Smooth muscle cell of the brain vasculature (primary cell): Measurements from ENCODE around the gene NCAPD2.
"Not testable (repeated sequence)": the region's sequence is repeated elsewhere in the genome, so short reads cannot be mapped to it uniquely, and the experiment has no call there.

Experiments
- DNase-seq: peaks from one replicate; pipeline ENCODE4 v3.0.0-alpha.2; 2012; ENCODE audit warnings: low read depth, low spot score

The NCAPD2 gene

DNA sequence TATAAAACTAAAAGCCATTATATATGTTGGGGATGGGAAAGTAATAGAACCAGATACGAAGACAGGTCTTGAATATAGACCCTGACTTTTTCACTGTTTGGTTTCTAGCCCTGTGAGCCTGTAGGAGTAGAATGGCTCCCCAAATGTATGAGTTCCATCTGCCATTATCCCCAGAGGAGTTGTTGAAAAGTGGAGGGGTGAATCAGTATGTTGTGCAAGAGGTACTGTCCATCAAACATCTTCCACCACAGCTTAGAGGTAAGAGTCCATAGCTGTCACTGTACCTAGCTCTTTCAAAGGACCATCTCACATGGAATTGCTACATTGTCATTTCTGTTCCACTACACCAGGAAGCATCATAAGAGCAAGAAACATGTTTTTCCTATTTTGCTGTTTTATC lies 1.1 kb downstream of the NCAPD2 start:
- DNase-seq = no peak

DNA sequence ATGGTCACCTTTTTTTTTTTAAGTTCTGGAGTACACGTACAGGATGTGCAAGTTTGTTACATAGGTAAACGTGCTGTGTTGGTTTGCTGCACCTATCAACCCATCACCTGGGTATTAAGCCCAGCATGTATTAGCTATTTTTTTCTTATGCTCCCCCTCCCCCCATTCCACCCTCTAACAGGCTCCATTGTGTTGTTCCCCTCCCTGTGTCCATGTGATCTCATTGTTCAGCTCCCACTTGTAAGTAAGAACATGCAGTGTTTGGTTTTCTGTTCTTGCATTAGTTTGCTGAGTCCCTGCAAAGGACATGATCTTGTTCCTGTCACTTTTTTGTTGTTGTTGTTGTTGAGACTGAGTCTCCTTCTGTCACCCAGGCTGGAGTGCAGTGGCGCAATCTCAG lies 3.4 kb downstream of the NCAPD2 start:
- not testable (repeated sequence) for DNase-seq

DNA sequence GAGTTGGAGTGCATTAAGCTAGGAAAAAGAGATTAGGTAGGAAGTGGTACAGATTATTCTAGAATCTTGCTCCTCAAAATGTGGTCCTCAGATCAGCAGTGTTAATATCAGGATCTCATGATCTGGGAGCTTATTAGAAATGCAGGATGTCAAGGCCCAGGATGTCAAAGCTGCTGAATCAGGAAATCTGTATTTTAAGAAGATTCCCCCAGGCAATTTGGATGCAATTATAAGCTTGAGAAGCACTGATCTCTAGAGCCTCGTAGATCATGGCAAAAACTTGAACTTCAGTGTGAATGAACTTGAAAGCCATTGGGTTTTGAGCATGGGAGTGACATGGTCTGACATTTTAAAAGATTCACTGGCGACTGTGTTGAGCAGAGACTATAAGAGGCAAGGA lies 6.6 kb downstream of the NCAPD2 start:
- DNase-seq = no peak

GRCh38 chr12:6507102-6507998 lies 13.4 kb downstream of the NCAPD2 start:
- DNase-seq = no peak

GRCh38 chr12:6508087-6508486 lies 14.2 kb downstream of the NCAPD2 start:
- DNase-seq = no peak

DNA sequence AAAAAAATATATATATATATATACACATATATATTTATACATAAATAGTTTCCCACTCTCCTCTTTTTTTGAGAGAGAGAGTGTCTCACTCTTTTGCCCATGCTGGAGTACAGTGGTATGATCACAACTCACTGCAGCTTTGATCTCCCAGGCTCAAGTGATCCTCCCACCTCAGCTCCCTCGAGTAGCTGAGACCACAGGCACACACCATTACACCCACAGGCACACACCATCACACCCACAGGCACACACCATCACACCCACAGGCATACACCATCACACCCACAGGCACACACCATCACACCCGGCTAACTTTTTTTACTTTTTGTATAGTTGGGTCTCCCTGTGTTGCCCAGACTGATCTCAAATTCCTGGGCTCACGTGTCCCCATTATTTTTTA lies 26.3 kb downstream of the NCAPD2 start:
- no peak for DNase-seq

- no peak for DNase-seq
Measured at GRCh38 chr12:6522193-6522592, 28.3 kb downstream of the NCAPD2 start.

DNA sequence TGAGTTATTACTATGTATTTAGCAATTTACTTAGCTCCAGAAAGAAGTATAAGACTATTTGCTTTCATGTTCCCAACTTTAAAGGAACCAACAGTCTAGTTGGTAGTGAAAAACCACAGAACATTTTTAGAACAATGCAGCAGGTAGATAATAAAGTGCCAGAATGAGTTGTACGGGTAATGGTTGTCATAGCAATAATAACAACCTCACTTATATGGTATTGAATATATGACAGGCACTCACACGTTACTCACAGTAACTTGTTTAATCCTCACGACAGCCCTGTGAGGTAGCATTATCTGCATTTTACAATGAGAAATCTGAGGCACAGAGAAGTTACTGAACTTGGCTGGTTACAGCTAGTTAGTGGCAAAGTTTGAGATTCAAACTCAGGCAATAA lies 29.8 kb downstream of the NCAPD2 start:
- no peak for DNase-seq

- DNase-seq = no peak
Measured at GRCh38 chr12:6524648-6525047, 30.7 kb downstream of the NCAPD2 start.

GRCh38 chr12:6526201-6526600 lies 32.3 kb downstream of the NCAPD2 start:
- no peak for DNase-seq

GRCh38 chr12:6526766-6527525 lies 33.0 kb downstream of the NCAPD2 start:
- DNase-seq = no peak

GRCh38 chr12:6527711-6528110 lies 33.8 kb downstream of the NCAPD2 start:
- no peak for DNase-seq

- no peak for DNase-seq
Measured at GRCh38 chr12:6528539-6529235, 34.8 kb downstream of the NCAPD2 start.

- DNase-seq = no peak
Measured at GRCh38 chr12:6529291-6529737, 35.4 kb downstream of the NCAPD2 start.

DNA sequence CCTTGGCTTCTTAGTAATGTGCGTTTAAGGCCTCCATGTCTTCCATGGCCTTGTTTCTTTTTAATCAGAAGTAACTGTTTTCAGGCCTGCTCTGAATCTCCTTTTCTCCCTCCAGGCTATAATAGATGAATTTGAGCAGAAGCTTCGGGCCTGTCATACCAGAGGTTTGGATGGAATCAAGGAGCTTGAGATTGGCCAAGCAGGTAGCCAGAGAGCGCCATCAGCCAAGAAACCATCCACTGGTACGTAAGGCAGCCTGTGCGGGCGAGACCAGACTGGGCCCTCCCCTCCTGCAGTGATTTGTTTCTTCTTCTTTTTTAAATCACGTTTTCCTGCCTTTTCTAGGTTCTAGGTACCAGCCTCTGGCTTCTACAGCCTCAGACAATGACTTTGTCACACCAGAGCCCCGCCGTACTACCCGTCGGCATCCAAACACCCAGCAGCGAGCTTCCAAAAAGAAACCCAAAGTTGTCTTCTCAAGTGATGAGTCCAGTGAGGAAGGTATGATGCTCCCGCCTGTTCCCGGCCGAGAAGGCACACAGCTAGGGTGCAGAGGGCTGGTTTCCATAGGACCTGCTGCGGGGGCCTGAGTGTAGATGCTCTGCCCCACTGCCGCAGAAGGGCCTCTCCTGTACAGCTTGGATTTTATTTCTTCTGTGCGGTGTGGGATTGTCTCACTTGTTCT lies 36.8 kb downstream of the NCAPD2 start:
- DNase-seq = no peak

DNA sequence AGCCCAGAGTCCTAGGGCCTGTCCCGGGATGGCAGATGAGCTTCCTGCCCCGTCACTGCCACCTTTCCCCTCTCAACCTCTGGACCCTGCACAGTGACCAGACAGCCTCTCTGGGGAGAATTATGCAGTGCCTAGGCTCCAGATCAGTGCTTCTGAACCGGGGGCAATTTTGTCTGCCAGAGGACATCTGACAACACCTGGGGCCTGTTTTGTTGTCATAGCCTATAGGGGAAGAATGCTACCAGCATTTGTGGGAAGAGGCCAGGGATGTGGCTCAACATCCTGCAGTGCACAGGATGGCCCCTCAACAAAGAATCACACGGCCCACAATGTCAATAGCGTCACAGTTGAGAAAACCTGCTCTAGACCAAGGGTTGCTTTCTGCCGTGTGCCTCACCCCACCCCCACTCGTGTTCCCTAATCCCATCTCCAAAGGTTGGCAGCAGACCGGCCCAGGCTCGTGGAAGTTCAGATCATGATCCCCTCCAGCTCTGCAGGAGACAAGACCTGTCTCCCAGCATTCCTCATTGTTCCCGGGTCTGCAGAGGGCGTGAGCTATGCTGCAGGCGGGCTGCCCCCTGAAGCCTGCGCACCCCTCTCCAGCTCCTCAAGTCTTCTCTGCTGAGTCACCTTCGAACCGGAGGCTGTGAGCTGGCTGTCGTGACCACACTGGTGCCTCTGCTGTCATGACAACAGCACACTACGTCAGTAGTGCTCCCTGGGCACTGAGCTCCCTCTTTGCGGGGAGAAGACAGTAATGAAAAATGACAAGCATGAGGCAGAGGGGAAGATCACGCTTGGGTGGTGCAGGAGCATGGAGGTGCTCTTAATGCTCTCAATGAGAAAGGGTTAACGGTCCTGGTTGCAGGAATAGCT lies 38.4 kb downstream of the NCAPD2 start:
- no peak for DNase-seq

GRCh38 chr12:6532927-6533652 lies 39.2 kb downstream of the NCAPD2 start:
- no peak for DNase-seq

GRCh38 chr12:6533653-6533922 lies 39.7 kb downstream of the NCAPD2 start:
- DNase-seq = no peak

- DNase-seq = no peak
Measured at GRCh38 chr12:6533923-6534694, 40.2 kb downstream of the NCAPD2 start, which contains the start of gene GAPDH. TSS of gene GAPDH (plus strand) at chr12:6534517. CDS start at chr12:6534833, 316 bp downstream.

GRCh38 chr12:6534695-6534944 lies 40.7 kb downstream of the NCAPD2 start:
- DNase-seq = no peak
